GM19328 (cell line): Measurements from ENCODE around the gene GPR45.

Source experiments
- ATAC-seq: cut with Tn5 transposase; IDR thresholded peaks from one replicate; pipeline ENCODE4 v1.9.1; 2021; ENCODE audit warnings: mild to moderate bottlenecking, moderate library complexity; ENCODE audit not compliant: unreplicated experiment

The GPR45 gene

DNA sequence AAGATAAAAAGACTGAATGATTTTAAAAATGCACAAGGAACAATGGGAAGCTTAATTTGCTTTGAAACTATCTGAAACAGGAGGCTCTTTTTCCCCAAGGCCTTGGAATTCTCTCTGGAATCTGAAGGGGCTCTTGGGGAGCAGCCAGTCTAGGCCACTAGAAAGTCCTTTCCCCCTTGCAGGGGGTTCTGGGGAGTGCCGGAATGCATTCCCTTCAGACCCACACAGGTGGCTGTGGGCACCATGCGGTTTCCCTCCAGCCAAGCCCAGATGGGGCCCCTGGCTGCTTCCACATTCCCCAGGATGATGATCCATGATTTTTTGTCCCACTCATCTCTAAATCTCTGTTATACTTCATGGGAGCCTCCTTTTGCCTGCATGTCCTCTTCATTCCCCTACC lies 10.7 kb downstream of the GPR45 start:
- no peak for ATAC-seq

DNA sequence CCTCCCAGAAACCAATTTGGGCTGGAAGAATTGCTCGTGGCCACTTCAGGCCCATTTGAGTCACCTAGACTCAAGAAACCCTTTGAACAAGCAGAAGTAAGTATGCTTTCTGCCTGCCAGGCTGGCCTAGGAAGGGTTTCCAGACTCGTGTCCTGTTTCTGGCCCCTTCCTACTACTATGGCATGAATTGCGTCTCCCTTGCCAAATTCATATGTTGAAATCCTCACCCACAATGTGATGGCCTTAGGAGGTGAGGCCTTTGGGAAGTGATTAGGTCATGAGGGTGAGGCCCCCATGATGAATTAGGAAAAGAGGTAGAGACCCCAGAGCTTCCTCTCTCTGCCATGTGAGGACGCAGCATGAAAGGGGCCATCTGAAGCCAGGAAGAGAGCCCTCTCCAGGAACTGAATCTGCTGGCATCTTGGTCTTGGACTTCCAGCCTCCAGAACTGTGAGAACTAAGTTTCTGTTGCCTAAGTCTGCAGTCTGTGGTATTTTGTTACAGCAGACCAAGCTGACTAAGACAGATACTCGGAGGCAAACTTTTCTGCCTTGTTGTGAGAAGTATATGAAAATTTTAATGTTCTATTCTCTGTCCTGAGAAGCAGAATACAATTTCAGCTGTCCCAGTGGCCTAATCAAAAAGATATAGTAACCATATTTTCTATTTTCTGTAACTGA lies 13.1 kb downstream of the GPR45 start:
- no peak for ATAC-seq

DNA sequence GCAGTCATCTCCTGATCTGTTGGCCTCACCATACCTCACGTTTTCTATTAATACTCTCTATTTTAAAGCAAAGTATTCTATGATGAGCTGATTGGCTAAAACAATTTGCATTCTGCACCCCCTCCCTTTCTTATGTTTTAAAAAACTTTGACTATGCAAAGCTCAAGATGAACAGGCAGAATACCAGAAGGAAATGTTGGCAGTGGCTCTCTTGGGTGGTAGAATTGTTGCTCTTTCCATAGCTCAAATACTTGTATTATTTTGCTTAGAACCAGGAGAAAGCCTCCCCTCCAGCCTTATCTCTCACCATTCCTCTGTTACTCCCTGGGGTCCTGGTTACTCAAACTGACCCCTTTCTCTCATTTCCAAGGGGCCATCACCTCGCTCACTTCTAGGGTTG lies 14.4 kb downstream of the GPR45 start:
- no peak for ATAC-seq

DNA sequence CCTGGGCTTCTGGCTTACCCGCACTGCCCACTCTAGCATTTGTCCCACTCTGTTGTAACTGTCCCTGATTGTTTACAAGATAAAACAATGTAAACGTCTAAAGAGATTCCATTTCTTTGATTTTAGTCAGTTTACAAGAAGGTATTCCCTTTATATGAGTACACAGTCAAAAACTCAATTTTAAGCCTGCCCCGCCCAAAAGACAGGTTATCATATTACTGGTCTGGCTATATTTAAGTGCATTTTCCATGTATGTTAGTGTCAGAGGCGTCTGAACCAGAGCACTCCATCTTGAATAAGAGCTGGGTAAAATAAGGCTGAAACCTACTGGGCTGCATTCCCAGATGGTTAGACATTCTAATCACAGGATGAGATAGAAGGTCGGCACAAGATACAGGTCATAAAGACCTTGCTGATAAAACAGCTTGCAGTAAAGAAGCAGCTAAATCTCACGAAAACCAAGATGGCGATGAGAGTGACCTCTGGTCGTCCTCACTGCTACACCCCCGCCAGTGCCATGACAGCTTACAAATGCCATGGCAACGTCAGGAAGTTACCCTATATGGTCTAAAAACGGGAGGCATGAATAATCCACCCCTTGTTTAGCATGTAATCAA lies 15.0 kb downstream of the GPR45 start:
- ATAC-seq, result no peak

DNA sequence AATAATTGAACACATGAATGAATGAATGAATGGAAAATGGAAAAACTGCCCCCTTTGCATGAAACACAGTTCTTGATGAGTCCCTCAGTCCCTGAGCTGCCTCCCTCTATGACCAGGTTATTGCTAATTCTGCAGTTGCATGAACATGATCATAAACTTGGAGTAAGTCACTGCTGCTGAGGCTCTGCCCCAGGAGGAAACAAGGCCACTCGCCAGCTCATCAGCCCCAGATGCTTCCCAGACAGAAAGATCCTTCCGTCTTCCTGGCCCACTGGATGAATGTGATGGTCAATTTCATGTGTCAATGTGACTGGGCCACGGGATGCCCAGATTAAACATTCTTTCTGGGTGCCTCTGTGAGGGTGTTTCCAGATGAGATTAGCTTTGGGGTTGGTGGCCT lies 16.4 kb downstream of the GPR45 start:
- no peak for ATAC-seq

DNA sequence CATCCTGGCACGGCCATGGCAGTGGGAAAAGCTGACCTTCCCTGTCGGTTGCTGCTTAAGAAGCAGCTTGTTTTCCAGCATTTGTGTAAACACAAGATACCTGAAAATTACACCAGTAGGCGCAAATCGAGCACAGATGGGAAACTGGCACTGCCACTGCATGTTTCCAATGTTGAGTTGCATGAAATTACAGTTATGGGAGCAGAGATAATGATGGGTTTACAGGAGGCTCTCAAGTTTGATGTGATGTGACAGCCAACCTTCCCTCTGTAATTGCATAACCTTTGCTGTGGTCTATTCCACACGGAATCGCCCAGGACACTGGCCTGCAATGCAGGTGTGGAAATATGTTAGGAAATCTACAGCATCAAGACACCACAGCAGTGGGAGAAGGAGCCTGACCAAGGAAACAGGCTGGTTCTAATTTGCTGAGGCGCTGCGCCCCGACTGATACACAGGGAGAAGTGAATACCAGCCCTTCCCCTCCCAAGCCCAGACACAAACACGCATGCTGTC lies 17.4 kb downstream of the GPR45 start:
- no peak for ATAC-seq

DNA sequence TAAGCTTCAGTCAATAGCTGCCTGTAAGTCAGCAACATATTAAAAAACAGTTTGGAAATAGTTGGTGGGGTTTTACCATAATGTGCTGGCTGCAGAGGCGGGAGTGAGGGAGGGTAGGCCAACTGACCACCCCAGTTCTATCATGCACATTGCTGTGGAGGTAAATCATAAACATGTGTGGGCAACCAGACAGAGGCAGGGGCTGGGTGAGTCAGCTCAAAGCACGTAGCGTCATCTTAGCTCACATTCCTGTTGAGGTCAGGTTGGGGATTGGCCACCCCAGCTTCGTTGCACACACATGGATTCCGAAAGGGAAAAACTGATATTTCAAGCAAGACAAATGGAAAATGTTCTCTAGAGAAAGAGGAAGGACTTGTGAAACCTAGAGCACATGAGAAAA lies 19.5 kb downstream of the GPR45 start:
- no peak for ATAC-seq

DNA sequence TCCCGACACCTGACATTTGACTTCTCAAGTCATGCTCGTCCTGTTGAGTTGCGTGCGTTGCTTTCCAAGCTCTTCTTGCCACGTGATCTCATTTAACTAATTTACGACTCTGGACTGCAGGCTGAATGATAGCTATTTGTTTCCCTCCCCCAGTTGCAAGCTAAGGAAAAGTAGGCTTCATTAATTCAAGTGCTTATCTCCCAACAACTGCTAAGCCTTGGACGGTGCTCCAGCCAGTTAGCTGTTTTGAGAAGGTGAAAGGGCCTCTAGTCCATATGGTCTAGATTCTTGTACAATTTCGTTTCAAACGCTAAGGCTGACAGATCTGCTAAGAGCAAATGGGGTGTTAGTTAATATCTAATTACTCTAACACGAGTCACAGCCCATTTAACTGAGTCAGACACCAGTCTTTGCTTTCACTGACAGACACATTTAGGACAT lies 21.1 kb downstream of the GPR45 start:
- no peak for ATAC-seq

DNA sequence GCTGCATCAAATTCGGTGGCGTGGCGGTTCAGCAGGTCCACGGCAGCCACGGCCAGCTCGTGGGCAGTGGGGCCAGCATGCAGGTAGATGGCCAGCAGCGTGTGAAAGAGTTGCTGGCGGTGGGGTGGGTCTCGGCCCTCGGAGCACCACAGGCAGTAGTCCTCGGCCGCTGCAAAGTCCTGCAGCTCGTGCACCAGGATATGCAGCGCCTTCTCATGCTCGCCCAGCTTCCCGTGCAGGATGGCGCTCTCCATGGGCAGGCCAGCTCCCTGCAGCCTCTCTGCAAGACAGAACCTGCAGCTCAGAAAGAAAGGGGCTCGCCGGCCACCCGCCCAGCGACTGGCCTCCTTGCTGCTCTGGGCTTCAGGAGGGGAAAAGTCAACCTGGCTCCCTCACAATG lies 27.9 kb downstream of the GPR45 start:
- ATAC-seq, result no peak

DNA sequence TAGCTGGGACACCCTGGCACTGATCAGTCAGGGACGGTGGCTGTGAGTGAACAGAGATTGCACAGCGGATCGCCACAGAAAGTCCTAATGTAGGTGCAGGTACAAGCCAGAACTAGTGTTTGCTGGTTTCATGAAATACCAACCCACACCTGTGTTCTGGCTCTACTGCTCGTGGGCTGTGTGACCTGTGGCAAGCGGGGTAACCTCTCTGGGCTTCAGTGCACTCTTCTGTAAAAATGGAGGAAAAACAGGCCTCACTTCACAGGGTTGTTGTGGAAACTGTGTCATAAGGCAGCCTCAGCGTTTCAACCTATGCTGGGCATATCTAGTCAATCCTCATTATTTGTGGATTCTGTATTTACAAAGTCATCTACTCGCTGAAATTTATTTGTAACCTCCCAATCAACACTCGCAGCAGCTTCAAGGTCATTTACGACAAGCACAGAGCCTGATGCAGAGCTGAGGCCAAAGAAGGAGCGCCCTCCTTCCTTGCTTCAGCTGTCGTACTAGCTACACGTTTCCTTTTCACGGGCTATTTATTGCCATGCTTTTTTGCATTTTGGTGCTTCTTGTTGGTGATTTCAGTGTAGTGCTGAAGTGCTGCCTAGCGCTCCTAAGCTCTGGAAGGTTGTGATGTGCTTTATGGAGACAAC lies 30.0 kb downstream of the GPR45 start:
- ATAC-seq, result no peak

DNA sequence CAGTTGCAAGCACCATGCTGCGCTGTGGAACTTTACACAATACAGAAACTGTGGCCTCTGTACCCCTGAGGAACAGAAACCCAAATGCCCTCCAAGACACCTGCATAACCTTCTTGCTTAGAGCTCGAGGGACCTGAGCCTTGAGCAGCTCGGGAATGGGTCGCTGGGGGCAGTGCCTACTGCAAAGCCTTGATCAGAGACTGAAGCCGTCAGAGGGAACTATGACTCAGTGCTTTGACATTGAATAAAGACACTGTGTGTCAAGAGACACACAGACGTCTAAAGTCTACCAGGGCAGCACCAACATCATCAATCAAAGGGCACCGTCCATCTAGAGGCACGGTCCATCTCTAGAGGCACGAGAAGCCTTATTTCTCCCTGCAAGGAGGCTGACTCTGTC lies 30.6 kb downstream of the GPR45 start:
- ATAC-seq, result no peak

DNA sequence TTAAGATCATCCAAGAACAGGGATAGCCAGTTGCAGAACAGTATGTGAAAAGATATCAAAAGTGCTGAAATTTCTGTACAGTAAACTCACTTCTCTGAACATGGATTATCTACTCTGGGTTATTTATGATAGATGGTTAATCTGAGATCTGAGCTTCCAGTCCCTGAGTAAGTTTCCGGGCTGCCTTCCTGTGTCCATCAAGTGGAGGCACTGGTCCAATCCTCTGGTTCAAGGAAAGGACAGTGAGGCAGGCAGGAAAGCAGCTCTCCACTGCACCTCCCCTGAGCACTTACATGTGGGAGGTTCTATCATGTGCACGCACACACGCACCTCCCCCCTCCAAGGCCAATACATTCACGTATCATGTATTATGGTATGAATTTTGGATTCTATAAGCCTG lies 32.5 kb downstream of the GPR45 start:
- ATAC-seq, result no peak

DNA sequence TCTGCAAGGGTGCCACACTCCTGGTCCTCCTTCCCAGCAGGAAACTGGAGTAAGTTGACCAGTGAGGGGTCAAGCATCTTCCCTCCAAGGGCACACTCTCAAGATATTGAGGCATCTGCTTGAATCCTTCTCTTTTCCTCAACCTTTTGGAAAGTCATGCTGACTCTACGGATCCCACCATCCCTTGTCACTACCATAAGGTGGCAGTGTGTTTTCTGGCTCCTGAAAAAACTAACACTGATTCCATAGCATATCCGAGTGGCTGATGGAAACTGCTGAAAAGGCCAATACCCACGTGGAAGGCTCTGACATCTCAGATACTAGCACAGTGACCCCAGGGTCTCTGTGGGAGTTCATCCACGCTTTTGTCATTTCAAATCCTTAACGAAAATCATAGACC lies 37.1 kb downstream of the GPR45 start:
- no peak for ATAC-seq

DNA sequence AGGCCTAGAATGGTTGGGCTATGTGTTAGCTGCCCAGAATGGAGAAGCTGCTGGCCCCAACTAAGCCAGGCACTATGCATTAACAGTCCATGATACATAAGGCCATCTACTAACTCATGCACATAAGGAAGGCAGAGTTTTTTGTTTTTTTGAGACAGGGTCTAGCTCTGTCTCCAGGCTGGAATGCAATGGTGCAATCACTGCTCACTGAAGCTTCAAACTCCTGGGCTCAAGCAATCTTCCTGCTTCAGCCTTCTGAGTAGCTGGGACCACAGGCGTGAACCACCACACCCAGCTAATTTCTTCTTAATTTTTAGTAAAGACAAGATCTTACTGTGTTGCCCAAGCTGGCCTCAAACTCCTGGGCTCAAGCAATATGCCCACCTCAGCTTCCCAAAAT lies 37.6 kb downstream of the GPR45 start:
- ATAC-seq, result no peak

DNA sequence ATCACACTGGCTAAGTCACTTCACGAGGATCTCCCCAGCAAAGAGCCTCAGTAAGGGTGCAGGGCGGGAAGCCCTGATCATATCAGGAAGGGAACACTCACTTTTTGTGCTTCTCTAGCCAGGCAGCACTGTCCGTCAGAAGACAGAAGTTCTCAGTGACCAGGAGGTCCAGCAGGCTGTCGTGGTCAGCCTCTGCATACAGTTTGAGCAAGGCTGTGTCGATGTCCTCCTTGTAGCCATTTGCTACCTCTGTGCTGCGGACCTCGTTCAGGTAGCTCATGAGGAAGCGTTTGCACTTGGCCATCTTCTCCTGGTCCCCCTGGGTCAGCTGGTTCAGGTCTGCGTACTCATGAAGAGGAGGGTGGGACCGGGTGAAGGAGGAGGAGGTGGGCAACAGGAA lies 38.7 kb downstream of the GPR45 start:
- ATAC-seq, result no peak

DNA sequence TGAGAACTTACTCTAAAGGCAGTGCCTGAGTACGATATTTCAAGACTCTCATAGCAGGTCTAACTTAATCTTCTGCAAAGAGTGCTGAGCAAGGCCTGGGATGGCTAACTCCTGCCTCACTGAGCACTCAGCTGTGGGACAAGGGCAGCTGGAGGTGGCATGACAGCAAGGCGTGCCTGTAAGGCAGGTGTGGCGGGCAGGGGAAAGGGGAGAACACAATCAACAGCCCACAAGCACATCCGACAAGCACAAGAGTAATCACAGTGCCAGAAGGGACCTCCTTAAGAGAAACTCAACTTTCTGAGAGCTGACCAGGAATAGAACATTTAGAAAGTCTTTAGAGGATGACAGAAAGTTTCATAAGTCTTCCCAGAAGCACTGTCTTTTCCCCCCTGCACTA lies 42.0 kb downstream of the GPR45 start:
- ATAC-seq, result no peak

DNA sequence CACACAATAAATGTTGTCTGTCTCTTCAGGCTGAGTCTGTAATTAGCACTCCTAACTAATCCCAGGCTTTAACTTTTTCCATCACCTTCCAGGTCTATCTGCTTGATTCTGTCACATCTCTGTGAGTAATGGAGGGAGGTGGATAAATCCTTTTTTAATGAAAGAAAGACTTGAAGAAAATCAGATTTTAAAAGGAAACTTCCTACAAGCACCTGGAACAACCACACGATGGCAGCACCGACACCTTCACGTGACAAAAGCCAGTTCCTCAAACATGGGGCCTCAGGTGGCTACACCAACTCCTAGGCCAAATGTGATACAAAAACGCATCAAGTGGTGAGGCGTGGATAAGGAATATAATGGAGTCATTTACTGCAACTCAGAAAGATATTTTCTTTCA lies 46.1 kb downstream of the GPR45 start:
- ATAC-seq, result no peak

DNA sequence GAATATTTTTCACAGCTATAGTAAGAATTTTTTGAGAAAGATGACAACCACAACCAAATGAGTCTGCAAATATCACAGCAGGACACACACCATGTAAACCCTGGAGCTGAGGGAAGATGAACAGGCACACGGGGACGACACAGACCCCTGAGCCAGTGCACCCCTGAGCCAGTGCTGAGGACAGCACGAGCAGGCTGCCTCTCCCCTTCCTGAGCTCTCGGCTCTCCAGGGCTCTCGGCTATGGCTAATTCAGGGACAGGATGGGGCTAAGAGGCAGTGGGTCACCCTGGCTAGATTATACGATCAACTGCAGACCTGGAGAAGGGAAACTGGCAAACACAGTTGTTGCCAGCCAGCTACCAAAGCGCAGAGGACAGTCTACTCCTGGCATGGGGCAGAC lies 46.6 kb downstream of the GPR45 start:
- ATAC-seq, result no peak

DNA sequence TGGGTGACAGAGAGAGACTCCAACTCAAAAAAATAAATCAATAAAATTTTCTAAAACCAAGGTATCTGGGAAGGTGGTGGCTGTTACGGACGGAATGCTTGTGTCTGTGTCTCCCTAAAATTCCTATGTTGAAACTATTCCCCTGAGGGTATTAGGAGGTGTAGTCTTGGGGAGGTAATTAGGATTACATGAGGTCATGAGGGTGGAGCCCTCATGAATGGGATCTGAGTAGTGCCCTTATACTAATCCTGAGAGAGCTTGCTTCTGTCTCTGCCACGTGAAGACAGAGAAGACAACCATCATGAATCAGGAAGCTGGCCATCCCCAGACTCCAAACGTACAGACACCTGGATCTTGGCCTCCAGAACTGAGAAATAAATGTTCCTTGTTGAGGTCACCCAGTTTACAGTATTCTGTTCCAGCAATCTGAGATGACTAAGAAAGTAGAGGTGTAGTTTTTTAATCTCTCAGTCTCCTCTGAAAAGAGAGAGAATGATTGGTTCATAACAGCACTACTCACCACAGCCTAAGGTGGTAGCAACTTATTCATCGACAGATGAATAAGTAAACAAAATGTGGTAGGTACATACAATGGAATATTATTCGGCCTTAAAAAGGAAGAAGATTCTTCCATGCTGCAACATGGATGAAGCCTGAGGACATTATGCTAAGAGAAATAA lies 49.6 kb downstream of the GPR45 start:
- no peak for ATAC-seq

DNA sequence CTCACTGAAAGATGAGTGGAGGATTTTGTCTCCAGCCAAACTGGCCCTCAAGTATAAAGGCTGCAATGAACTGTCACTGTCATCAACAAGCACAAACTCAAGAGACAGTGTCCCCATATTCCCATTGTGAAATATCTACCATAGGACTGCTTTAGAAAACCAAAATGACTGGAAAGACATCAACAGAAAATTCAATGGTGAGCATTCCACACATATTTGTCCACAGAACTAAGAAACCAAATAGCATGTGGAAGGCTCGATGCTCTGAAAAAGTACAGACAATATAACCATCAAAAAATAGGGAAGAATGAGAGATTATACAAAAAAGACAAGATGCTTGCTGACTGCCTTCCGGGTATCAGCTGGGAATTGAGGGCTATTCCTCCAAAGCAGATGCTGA lies 50.4 kb downstream of the GPR45 start:
- ATAC-seq, result no peak
